GM18858 (cell line): Measurements from ENCODE around the gene AGAP1.

Source experiments
- ATAC-seq: cut with Tn5 transposase; IDR thresholded peaks from one replicate; pipeline ENCODE4 v1.9.1; 2021; ENCODE audit not compliant: unreplicated experiment

Gene AGAP1

GRCh38 chr2:235858881-235859280, 365.0 kb downstream of the AGAP1 start:
- no peak for ATAC-seq

- ATAC-seq, result no peak
Observed at GRCh38 chr2:235859651-235860050, 365.8 kb downstream of the AGAP1 start.

GRCh38 chr2:235860111-235860510, 366.3 kb downstream of the AGAP1 start:
- no peak for ATAC-seq

- no peak for ATAC-seq
Observed at GRCh38 chr2:235860871-235861270, 367.0 kb downstream of the AGAP1 start.

- no peak for ATAC-seq
Observed at GRCh38 chr2:235861383-235861782, 367.5 kb downstream of the AGAP1 start.

GRCh38 chr2:235863414-235863813, 369.6 kb downstream of the AGAP1 start:
- no peak for ATAC-seq

- ATAC-seq, result no peak
Observed at GRCh38 chr2:235864302-235864701, 370.5 kb downstream of the AGAP1 start.

GRCh38 chr2:235864733-235865515, 371.1 kb downstream of the AGAP1 start:
- no peak for ATAC-seq

GRCh38 chr2:235866373-235866772, 372.5 kb downstream of the AGAP1 start:
- ATAC-seq, result no peak

GRCh38 chr2:235868224-235868623, 374.4 kb downstream of the AGAP1 start:
- no peak for ATAC-seq

GRCh38 chr2:235868645-235869044, 374.8 kb downstream of the AGAP1 start:
- no peak for ATAC-seq

- ATAC-seq, result no peak
Observed at GRCh38 chr2:235870515-235870914, 376.7 kb downstream of the AGAP1 start.

GRCh38 chr2:235876099-235876679, 382.3 kb downstream of the AGAP1 start:
- no peak for ATAC-seq

GRCh38 chr2:235877275-235877802, 383.5 kb downstream of the AGAP1 start:
- ATAC-seq, result no peak

- no peak for ATAC-seq
Observed at GRCh38 chr2:235879116-235879515, 385.3 kb downstream of the AGAP1 start.

GRCh38 chr2:235883675-235884074, 389.8 kb downstream of the AGAP1 start:
- ATAC-seq, result no peak

GRCh38 chr2:235889302-235889630, 395.4 kb downstream of the AGAP1 start:
- no peak for ATAC-seq

- no peak for ATAC-seq
Observed at GRCh38 chr2:235893129-235893698, 399.4 kb downstream of the AGAP1 start.

GRCh38 chr2:235894839-235895238, 401.0 kb downstream of the AGAP1 start:
- no peak for ATAC-seq

- ATAC-seq, result no peak
Observed at GRCh38 chr2:235896061-235896460, 402.2 kb downstream of the AGAP1 start.

GRCh38 chr2:235897992-235898391, 404.1 kb downstream of the AGAP1 start:
- ATAC-seq, result no peak

GRCh38 chr2:235898766-235899165, 404.9 kb downstream of the AGAP1 start:
- no peak for ATAC-seq
